Right lobe of liver (tissue), 4 donors: ENCODE measurements around the gene PON3.

Source experiments
- CTCF ChIP-seq, 4 donors: fragments of 200-600 bp in 3 of 4; fragments of 450-650 bp in 1 of 4; IDR thresholded peaks; one replicate each; pipeline versions ENCODE4 v1.5.1 to v1.8.0; 2016 to 2022; ENCODE audit warnings: antibody characterized with exemption in 4 of 4, mild to moderate bottlenecking in 2 of 4
- POLR2A ChIP-seq: fragments of 450-650 bp; IDR thresholded peaks from one replicate; pipeline ENCODE4 v1.6.1; 2017; ENCODE audit warnings: antibody characterized with exemption, mild to moderate bottlenecking
- donor health status: DM: no; HTN: no; CAD: no.
- donor health status: DM: no; HTN: no; CAD: no.
- donor health status: DM: no; HTN: yes; CAD: no.

- TF ChIP-seq CTCF (IDR thresholded peaks at IDR 0.05) (no peak), POLR2A (no peak)
These were observed 74.5 kb downstream of the PON3 start for GRCh38 chr7:95321720-95322119.
